ENCODE data around the gene RYK.

- TF ChIP-seq CTCF (conservative IDR thresholded peaks at IDR 0.05; ENCODE audit: low read length) (no peak), EZH2phosphoT487 (IDR thresholded peaks at IDR 0.05; ENCODE audit: borderline replicate concordance) (no peak)
Observed at GRCh38 chr3:134148534-134148933, 102.1 kb downstream of the RYK start.

Measured in Loucy (cell line).